Measurements from ENCODE around the gene ARMS2.

The ARMS2 gene

DNA sequence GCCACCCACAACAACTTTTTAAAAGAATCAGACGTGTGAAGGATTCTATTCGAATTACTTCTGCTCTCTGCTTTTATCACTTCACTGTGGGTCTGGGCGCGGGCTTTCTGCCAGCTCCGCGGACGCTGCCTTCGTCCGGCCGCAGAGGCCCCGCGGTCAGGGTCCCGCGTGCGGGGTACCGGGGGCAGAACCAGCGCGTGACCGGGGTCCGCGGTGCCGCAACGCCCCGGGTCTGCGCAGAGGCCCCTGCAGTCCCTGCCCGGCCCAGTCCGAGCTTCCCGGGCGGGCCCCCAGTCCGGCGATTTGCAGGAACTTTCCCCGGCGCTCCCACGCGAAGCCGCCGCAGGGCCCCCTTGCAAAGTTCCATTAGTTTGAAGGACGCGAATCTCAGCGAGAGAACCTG lies 6.4 kb downstream of the ARMS2 start:
- H3K23ac ChIP-seq (ENCODE audit: low read length): no peak overlapping the region

DNA sequence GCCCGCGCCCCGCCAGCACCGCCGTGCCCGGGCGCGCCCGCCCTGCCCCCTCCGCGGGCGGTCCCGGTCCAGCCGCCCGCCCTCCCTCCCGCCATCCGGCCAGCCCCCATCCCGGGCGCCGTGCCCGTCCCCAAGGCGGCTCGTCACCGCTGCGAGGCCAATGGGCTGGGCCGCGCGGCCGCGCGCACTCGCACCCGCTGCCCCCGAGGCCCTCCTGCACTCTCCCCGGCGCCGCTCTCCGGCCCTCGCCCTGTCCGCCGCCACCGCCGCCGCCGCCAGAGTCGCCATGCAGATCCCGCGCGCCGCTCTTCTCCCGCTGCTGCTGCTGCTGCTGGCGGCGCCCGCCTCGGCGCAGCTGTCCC lies 6.9 kb downstream of the ARMS2 start, which contains the start of gene HTRA1:
HTRA1 (plus strand) TSS at position 187 of the 362 bp plus-strand sequence; CDS start at position 287, 100 bp downstream.
- peaks cover 34% of the 10 kb centered on the region for H3K27me3 ChIP-seq (ENCODE audit: insufficient read depth, low read length, poor library complexity)
- H2BK120ac ChIP-seq (ENCODE audit: low read depth, low read length): no peak within 1 kb of the TSS
- H3K79me2 ChIP-seq (ENCODE audit: control insufficient read depth, insufficient read depth, low read length): no peaks in the 10 kb centered on the region
- H3K4ac ChIP-seq (ENCODE audit: low read depth, low read length): peak within 1 kb of the TSS; percentile 38
- H3K56ac ChIP-seq (ENCODE audit: low read length): peak within 1 kb of the TSS; percentile 64
- no peak within 1 kb of the TSS for H2AK5ac ChIP-seq (ENCODE audit: low read length)
- H3K4me3 ChIP-seq (ENCODE audit: low read length): no peak within 1 kb of the TSS
- WGBS (ENCODE audit: extremely low coverage, insufficient coverage, low lambda C conversion rate): no CpG with 5 or more reads among the region's 56 CpGs
- no peak within 1 kb of the TSS for H2BK15ac ChIP-seq (replicated peaks; ENCODE audit: low read depth)
- H3K4me1 ChIP-seq (ENCODE audit: control insufficient read depth, low read depth, low read length): no peaks in the 10 kb centered on the region
- H3K23ac ChIP-seq (ENCODE audit: low read length): no peak within 1 kb of the TSS
- H4K5ac ChIP-seq (ENCODE audit: low read length): no peak within 1 kb of the TSS
- peak within 1 kb of the TSS; percentile 24 for H3K18ac ChIP-seq (ENCODE audit: low read length)
- H2BK5ac ChIP-seq (ENCODE audit: low read length): no peak within 1 kb of the TSS
- DNase-seq: peak; percentile 51
- H3K79me1 ChIP-seq (ENCODE audit: low read length): no peaks in the 10 kb centered on the region
- peak within 1 kb of the TSS; percentile 32 for H3K9ac ChIP-seq (ENCODE audit: low read length)
- peak within 1 kb of the TSS; percentile 64 for H3K4me2 ChIP-seq (ENCODE audit: low read length)
- no peak within 1 kb of the TSS for H3K27ac ChIP-seq (ENCODE audit: low read depth, low read length)
- H3K36me3 ChIP-seq (ENCODE audit: control insufficient read depth, insufficient read depth, low read length): no peaks in the 10 kb centered on the region
- H4K8ac ChIP-seq (ENCODE audit: low read depth, low read length): no peak within 1 kb of the TSS

More for the DNA sequence above, 6.4 kb downstream of the ARMS2 start:
- Histone ChIP-seq H2BK5ac (ENCODE audit: low read length) (no peak overlapping the region), H4K8ac (ENCODE audit: low read depth, low read length) (no peak overlapping the region), H4K5ac (ENCODE audit: low read length) (no peak overlapping the region), H2AK5ac (ENCODE audit: low read length) (no peak overlapping the region), H3K4me3 (ENCODE audit: low read length) (no peak overlapping the region), H3K79me2 (ENCODE audit: control insufficient read depth, insufficient read depth, low read length) (no peaks in the 10 kb centered on the region), H3K27me3 (ENCODE audit: insufficient read depth, low read length, poor library complexity) (peaks cover 34% of the 10 kb centered on the region), H3K9ac (ENCODE audit: low read length) (peak overlapping the region; percentile 8), H2BK120ac (ENCODE audit: low read depth, low read length) (no peak overlapping the region), H3K18ac (ENCODE audit: low read length) (peak overlapping the region; percentile 24), H3K36me3 (ENCODE audit: control insufficient read depth, insufficient read depth, low read length) (no peaks in the 10 kb centered on the region), H3K56ac (ENCODE audit: low read length) (peak overlapping the region; percentile 42), H3K4me2 (ENCODE audit: low read length) (peak overlapping the region; percentile 44), H3K4me1 (ENCODE audit: control insufficient read depth, low read depth, low read length) (no peaks in the 10 kb centered on the region), H3K79me1 (ENCODE audit: low read length) (no peaks in the 10 kb centered on the region), H2BK15ac (replicated peaks; ENCODE audit: low read depth) (no peak overlapping the region), H3K27ac (ENCODE audit: low read depth, low read length) (no peak overlapping the region), H3K4ac (ENCODE audit: low read depth, low read length) (peak overlapping the region; percentile 38)
- no CpG with 5 or more reads among the region's 40 CpGs for WGBS (ENCODE audit: extremely low coverage, insufficient coverage, low lambda C conversion rate)
- no peak for DNase-seq

DNA sequence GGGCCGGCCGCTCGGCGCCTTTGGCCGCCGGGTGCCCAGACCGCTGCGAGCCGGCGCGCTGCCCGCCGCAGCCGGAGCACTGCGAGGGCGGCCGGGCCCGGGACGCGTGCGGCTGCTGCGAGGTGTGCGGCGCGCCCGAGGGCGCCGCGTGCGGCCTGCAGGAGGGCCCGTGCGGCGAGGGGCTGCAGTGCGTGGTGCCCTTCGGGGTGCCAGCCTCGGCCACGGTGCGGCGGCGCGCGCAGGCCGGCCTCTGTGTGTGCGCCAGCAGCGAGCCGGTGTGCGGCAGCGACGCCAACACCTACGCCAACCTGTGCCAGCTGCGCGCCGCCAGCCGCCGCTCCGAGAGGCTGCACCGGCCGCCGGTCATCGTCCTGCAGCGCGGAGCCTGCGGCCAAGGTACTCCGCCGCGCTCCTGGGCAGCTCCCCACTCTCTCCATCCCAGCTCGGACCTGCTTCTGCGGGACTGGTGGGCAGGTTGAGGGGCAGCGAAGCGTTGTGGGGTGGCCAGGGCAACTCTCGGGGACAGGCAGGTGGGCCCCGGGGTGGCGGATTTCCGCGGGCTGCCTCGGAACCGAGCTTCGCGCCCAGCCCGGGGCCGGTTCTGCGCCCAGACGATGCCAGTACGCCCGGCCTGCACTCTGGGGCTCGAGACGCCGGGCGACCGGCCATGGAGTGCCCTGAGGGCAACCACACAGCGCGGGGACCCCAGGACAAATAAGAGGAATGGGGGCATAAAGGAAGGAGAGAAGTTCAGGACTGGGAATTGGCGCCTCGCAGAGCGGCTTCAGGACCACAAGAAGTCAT lies 7.5 kb downstream of the ARMS2 start:
- no peak overlapping the region for H2BK5ac ChIP-seq (ENCODE audit: low read length)
- no CpG with 5 or more reads among the region's 95 CpGs for WGBS (ENCODE audit: extremely low coverage, insufficient coverage, low lambda C conversion rate)
- peaks cover 34% of the 10 kb centered on the region for H3K27me3 ChIP-seq (ENCODE audit: insufficient read depth, low read length, poor library complexity)

DNA sequence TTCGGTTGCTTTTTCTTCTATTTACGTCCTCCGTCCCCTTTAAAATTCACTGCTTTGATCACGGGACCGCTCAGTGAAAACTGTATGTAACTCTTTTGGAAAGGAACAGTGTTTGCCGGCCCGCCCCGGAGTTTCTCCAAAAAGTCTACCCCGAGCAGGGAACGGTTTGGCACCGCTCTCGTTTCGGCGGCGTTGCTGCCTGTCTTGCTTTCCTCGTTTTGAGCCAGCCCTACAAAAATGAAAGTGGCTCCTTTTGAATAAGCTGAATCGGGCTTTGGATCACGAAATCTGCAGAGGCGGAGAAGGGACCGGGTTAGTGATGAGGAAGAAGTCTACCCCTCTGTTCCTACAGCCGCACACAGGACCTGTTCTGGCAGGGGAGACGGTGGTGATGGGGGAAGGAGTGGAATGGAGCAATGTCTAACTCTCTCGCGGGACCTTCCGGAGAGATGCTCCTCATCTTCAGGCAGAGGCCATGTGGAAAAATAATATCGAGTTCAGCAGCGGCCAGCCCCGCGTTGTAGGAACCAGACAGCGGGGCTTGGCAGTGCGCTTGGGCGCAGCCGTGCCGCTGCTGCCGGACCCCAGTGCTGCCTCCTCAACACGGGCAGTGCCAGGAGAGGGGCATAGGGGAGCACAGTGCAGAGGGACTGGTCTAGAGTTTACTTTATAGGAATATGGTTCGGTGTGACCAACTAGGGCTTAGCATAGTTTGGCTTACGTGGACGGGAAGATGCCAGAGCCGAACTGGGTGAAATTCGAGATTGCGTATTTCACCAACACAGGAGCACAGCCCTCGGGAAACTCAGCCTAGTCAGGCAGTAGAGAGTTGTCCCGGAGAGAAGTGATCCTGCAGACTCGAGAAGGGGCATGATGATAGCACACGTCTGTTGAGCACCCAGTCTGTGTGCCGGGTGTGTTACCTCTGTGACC lies 8.3 kb downstream of the ARMS2 start:
- no CpG with 5 or more reads among the region's 47 CpGs for WGBS (ENCODE audit: extremely low coverage, insufficient coverage, low lambda C conversion rate)
- H3K27ac ChIP-seq (ENCODE audit: low read depth, low read length): no peak overlapping the region
- H3K79me1 ChIP-seq (ENCODE audit: low read length): no peaks in the 10 kb centered on the region

More for the DNA sequence above, 7.5 kb downstream of the ARMS2 start:
- Histone ChIP-seq H2AK5ac (ENCODE audit: low read length) (no peak overlapping the region), H4K5ac (ENCODE audit: low read length) (no peak overlapping the region), H3K4ac (ENCODE audit: low read depth, low read length) (no peak overlapping the region), H3K4me3 (ENCODE audit: low read length) (no peak overlapping the region), H3K9ac (ENCODE audit: low read length) (peak overlapping the region; percentile 32), H3K23ac (ENCODE audit: low read length) (no peak overlapping the region), H4K8ac (ENCODE audit: low read depth, low read length) (no peak overlapping the region), H3K4me1 (ENCODE audit: control insufficient read depth, low read depth, low read length) (no peaks in the 10 kb centered on the region), H3K18ac (ENCODE audit: low read length) (no peak overlapping the region), H3K36me3 (ENCODE audit: control insufficient read depth, insufficient read depth, low read length) (no peaks in the 10 kb centered on the region), H2BK120ac (ENCODE audit: low read depth, low read length) (no peak overlapping the region), H3K56ac (ENCODE audit: low read length) (peak overlapping the region; percentile 64), H2BK15ac (replicated peaks; ENCODE audit: low read depth) (no peak overlapping the region), H3K4me2 (ENCODE audit: low read length) (peak overlapping the region; percentile 64), H3K79me1 (ENCODE audit: low read length) (no peaks in the 10 kb centered on the region), H3K27ac (ENCODE audit: low read depth, low read length) (no peak overlapping the region), H3K79me2 (ENCODE audit: control insufficient read depth, insufficient read depth, low read length) (no peaks in the 10 kb centered on the region)
- no peak for DNase-seq

DNA sequence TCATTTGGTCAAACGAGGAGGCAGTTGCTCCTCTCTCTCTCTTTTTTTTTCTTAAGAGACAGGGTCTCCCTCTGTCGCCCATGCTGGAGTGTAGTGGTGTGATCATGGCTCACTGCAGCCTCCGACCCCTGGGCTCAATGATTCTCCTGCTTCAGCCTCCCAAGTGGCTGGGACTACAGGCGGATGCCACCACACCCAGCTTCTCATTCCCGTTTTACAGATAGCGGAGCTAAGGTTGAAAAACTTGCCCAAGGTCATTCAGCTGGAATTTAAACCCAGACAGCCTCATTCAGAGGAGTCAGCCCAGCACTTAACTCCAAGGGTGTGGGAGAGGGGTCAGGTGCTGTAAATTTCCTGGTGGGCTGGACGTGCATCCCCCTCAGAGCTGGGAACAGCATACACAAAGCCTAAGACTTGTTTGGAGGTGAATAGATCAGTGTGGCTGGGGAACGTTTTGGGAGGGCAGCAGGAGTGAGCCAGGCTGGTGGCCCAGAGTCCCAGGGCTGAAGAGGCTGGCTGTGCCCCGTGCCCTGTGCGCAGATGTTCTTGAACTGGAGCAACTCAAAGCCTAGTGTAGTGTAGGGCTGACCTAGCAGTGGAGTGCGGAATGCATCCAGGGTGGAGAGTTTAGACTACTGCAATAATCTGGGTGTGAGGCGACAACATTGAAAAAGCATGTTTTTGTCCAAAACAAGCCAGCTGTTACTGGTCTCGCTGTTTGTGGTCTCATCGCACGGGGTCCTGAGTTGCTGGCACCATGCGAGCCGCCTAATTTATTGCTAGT lies 9.2 kb downstream of the ARMS2 start:
- peaks cover 34% of the 10 kb centered on the region for H3K27me3 ChIP-seq (ENCODE audit: insufficient read depth, low read length, poor library complexity)
- no CpG with 5 or more reads among the region's 17 CpGs for WGBS (ENCODE audit: extremely low coverage, insufficient coverage, low lambda C conversion rate)

More for the DNA sequence above, 8.3 kb downstream of the ARMS2 start:
- H3K4me3 ChIP-seq (ENCODE audit: low read length): no peak overlapping the region
- H2BK5ac ChIP-seq (ENCODE audit: low read length): no peak overlapping the region
- H3K27me3 ChIP-seq (ENCODE audit: insufficient read depth, low read length, poor library complexity): peaks cover 34% of the 10 kb centered on the region
- H3K36me3 ChIP-seq (ENCODE audit: control insufficient read depth, insufficient read depth, low read length): no peaks in the 10 kb centered on the region
- H3K4me2 ChIP-seq (ENCODE audit: low read length): peak overlapping the region; percentile 14
- no peak overlapping the region for H3K9ac ChIP-seq (ENCODE audit: low read length)
- no peaks in the 10 kb centered on the region for H3K4me1 ChIP-seq (ENCODE audit: control insufficient read depth, low read depth, low read length)
- no peak overlapping the region for H3K56ac ChIP-seq (ENCODE audit: low read length)
- H3K23ac ChIP-seq (ENCODE audit: low read length): peak overlapping the region; percentile 9
- no peak for DNase-seq
- no peak overlapping the region for H2AK5ac ChIP-seq (ENCODE audit: low read length)
- H3K18ac ChIP-seq (ENCODE audit: low read length): no peak overlapping the region
- no peak overlapping the region for H2BK120ac ChIP-seq (ENCODE audit: low read depth, low read length)
- no peaks in the 10 kb centered on the region for H3K79me2 ChIP-seq (ENCODE audit: control insufficient read depth, insufficient read depth, low read length)
- no peak overlapping the region for H3K4ac ChIP-seq (ENCODE audit: low read depth, low read length)
- H2BK15ac ChIP-seq (replicated peaks; ENCODE audit: low read depth): no peak overlapping the region
- no peak overlapping the region for H4K8ac ChIP-seq (ENCODE audit: low read depth, low read length)
- H4K5ac ChIP-seq (ENCODE audit: low read length): no peak overlapping the region

More for the DNA sequence above, 9.2 kb downstream of the ARMS2 start:
- Histone ChIP-seq H3K4ac (ENCODE audit: low read depth, low read length) (no peak overlapping the region), H3K4me1 (ENCODE audit: control insufficient read depth, low read depth, low read length) (no peaks in the 10 kb centered on the region), H3K56ac (ENCODE audit: low read length) (no peak overlapping the region), H3K27ac (ENCODE audit: low read depth, low read length) (no peak overlapping the region), H3K4me3 (ENCODE audit: low read length) (no peak overlapping the region), H3K23ac (ENCODE audit: low read length) (no peak overlapping the region), H4K5ac (ENCODE audit: low read length) (no peak overlapping the region), H3K36me3 (ENCODE audit: control insufficient read depth, insufficient read depth, low read length) (no peaks in the 10 kb centered on the region), H2BK5ac (ENCODE audit: low read length) (no peak overlapping the region), H3K79me2 (ENCODE audit: control insufficient read depth, insufficient read depth, low read length) (no peaks in the 10 kb centered on the region), H4K8ac (ENCODE audit: low read depth, low read length) (no peak overlapping the region), H2BK120ac (ENCODE audit: low read depth, low read length) (no peak overlapping the region), H3K79me1 (ENCODE audit: low read length) (no peaks in the 10 kb centered on the region), H2BK15ac (replicated peaks; ENCODE audit: low read depth) (no peak overlapping the region), H2AK5ac (ENCODE audit: low read length) (no peak overlapping the region), H3K9ac (ENCODE audit: low read length) (no peak overlapping the region), H3K4me2 (ENCODE audit: low read length) (no peak overlapping the region), H3K18ac (ENCODE audit: low read length) (no peak overlapping the region)
- DNase-seq: no peak

Measured in mesendoderm (in vitro differentiated cells).